ENCODE data around the gene GTF2H3. TPM values are rescaled to one million over a fixed set of nuclear protein-coding genes. Genes with fewer than 3 reads are reported as not detected.
A peak's percentile ranks its signal among the peaks of the same experiment; 100 is the strongest.
"Not testable (repeated sequence)": the region's sequence is repeated elsewhere in the genome, so short reads cannot be mapped to it uniquely, and the experiment has no call there.

The GTF2H3 gene
- total RNA-seq, result 20.4 and 20.7 TPM in 2 replicates

DNA sequence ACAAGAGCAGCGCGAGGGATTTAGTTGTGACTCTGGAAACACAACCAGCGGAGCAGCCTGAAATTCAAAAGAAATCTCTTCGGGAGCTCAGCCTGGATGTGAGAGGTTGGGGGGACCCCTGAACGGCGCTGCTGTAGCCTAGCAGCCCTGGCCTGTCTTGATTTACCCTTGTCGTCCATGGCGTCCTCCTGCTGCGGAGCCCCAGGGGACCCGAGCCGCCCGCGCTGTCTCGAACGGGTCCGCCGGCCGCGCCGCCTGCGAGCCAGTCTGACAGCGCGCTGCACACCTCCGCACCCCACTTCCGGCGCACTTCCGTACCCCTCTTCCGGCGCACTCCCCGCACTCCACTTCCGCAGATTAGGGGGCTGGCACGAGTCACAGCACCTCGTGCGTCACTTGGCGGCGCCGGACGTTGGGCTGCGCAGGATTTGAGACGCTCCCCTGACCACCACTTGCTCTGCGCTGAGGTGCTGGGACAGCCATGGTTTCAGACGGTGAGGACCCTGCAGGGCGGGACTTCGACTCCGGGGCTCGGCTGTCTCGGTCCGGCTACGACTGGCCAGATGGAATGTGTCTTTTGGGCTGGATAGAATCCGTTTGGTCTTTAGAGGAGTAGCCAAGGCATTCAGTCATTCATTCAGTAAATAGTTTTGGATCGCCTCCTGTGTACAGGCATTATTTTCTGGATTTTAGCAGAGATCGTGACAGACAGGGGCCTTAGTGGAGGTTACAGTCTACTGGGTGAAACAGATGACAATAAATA lies at the start of gene GTF2H3, which contains the start of gene EIF2B1:
Gene GTF2H3 (plus strand): TSS at position 451 of the 763 bp plus-strand sequence. CDS start 31 bp downstream, at position 482.
Gene EIF2B1 (minus strand): TSS at position 308 of the 763 bp plus-strand sequence. CDS start 129 bp downstream, at position 179.
- peak; percentile 89 to 96 for DNase-seq (ENCODE audit: low read depth in 2 of 2)

DNA sequence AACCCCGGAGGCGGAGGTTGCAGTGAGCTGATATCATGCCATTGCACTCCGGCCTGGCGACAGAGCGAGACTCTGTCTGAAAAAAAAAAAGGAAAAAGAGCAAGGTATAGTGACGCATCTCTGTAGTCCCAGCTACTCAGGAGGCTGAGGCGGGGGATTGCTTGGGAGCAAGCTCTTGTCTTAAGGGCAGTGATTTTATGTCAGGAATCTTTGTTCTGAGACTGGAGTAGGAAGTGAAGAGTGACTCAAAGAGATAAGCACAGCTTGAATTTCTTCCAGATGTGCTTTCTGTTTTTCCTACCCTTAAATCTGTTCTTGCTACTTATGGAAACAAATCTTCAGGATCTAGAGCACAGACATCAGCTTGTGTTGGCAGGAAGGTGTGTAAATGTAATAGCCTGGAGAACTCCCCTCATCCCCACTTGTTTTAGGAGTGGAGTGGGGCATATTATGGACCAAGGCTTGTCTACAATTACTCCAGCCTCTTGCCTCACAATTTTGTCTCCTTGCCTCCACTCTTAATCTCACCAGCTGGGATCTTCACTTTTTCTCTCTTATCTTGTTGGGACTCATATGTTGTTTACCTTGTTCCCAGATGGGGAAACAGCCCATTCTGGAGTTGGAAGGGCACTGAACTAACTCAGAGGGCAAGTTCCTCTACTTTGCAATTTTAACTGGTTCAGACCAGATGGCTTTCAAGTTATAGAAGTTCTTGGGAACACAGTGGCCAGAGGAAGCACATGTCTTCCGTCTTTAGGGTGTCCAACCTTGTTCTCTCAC lies 41.7 kb upstream of the GTF2H3 start:
- DNase-seq (ENCODE audit: low read depth in 2 of 2), result no peak

- DNase-seq (ENCODE audit: low read depth in 2 of 2), result no peak
Measured at GRCh38 chr12:123595729-123596128, 37.9 kb upstream of the GTF2H3 start.

- DNase-seq (ENCODE audit: low read depth in 2 of 2), result no peak
Measured at GRCh38 chr12:123597100-123597499, 36.5 kb upstream of the GTF2H3 start.

- no peak for DNase-seq (ENCODE audit: low read depth in 2 of 2)
Measured at GRCh38 chr12:123598522-123598921, 35.1 kb upstream of the GTF2H3 start.

DNA sequence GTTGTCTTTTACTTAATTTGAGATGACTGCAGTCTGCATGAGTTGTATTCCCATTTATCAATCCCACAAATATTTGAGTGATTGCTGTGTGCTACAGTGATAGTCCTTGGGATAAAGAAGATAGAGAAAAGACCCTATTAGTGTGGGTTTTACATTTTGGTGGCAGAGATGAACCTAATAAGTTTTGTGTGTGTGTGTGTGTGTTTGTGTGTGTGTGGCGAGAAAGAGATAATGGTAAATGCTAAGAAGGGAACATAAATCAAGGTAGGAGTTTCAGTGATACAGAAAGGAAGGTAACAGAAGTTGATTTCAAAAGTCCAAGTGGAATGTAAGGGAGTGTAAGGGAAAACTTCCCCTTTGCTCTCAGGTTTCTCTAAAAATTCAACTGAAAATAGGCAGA lies 34.3 kb upstream of the GTF2H3 start:
- DNase-seq (ENCODE audit: low read depth in 2 of 2), result no peak

- DNase-seq (ENCODE audit: low read depth in 2 of 2), result no peak
Measured at GRCh38 chr12:123599721-123600120, 33.9 kb upstream of the GTF2H3 start.

- peak; percentile 62 to 88 for DNase-seq (ENCODE audit: low read depth in 2 of 2)
Measured at GRCh38 chr12:123601602-123602489, 31.8 kb upstream of the GTF2H3 start, which contains the start of gene DDX55. Gene DDX55, plus strand, starts transcription at chr12:123602099. Its CDS starts 50 bp downstream, at chr12:123602149.

- DNase-seq (ENCODE audit: low read depth in 2 of 2), result no peak
Measured at GRCh38 chr12:123602651-123603195, 30.9 kb upstream of the GTF2H3 start.

GRCh38 chr12:123603495-123603894 lies 30.1 kb upstream of the GTF2H3 start:
- DNase-seq (ENCODE audit: low read depth in 2 of 2), result not testable (repeated sequence)

DNA sequence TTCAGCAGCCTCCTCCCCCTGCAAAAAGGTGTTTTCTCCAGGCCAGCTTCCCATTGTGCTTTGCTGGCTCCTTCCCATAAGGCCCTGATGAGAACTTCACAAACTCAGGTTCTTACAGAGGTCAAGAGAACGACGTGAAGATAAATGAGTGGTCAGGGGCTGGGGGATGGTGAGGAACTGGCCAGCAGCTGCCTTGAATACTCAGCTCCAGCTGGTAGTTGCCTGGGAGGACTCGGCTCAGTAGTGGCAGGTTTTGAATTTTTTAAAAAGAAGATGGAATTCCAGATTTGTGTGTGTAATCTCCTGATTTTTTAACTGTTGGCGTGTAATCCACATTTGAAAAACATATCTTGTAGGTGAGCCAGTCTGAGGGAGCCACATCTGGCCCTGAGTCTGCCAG lies 25.9 kb upstream of the GTF2H3 start:
- no peak for DNase-seq (ENCODE audit: low read depth in 2 of 2)

DNA sequence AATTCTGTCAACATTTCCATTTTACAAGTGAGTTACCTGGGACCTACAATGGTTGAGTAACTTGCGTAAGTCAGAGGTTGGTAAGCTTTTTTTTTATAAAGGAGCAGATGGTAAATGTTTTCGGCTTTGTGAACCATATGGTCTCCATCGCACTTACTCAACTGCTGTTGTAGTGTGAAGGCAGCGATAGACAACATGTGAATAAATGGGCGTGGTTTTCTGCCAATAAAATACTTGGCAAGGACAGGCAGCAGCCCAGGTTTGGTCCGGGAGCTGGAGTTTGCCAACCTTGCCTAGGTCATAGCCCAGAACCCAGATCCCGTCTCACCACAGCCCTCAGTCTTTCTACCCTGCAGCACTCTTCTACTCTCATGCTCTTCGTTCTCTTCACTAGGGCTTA lies 25.4 kb upstream of the GTF2H3 start:
- no peak for DNase-seq (ENCODE audit: low read depth in 2 of 2)

- DNase-seq (ENCODE audit: low read depth in 2 of 2), result no peak
Measured at GRCh38 chr12:123614110-123614509, 19.5 kb upstream of the GTF2H3 start.

- no peak for DNase-seq (ENCODE audit: low read depth in 2 of 2)
Measured at GRCh38 chr12:123614531-123614930, 19.1 kb upstream of the GTF2H3 start.

- no peak for DNase-seq (ENCODE audit: low read depth in 2 of 2)
Measured at GRCh38 chr12:123617144-123617543, 16.5 kb upstream of the GTF2H3 start.

- no peak for DNase-seq (ENCODE audit: low read depth in 2 of 2)
Measured at GRCh38 chr12:123617580-123617979, 16.0 kb upstream of the GTF2H3 start.

GRCh38 chr12:123621101-123621500 lies 12.5 kb upstream of the GTF2H3 start:
- no peak for DNase-seq (ENCODE audit: low read depth in 2 of 2)

- no peak for DNase-seq (ENCODE audit: low read depth in 2 of 2)
Measured at GRCh38 chr12:123621619-123622530, 11.8 kb upstream of the GTF2H3 start.

DNA sequence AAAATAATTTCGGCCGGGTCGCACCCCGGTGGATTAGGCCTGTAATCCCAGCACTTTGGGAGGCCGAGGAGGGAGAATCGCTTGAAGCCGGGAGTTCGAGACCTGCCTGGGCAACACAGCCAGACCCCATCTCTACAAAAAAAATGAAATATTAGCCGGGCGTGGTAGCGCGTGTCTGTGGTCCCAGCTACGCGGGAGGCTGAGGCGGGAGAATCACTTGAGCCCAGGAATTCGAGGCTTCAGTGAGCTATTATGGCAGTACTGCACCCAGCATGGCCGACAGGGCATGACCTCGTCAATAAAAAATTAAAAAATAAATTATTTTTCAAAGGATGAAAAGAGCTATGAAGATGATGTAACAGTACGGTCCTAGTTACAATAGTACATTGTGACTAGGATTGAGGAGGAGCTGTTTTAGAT lies 523 bp downstream of the GTF2H3 start:
- DNase-seq (ENCODE audit: low read depth in 2 of 2), result no peak

DNA sequence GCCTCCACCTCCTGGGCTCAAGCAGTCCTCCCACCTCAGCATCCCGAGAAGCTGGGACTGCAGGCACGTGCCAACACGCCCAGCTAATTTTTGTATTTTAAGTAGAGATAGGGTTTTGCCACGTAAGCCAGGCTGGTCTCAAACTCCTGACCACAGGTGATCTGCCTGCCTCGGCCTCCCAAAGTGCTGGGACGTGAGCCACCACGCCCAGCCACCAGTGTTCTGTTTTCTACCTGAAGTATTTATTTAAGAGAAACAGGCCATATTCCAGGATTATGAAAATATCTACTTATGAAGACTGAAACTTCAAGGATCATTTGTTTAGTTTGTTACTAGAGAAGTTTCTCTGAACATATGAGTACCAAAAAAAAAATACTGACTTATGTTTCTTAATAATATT lies 10.3 kb downstream of the GTF2H3 start:
- no peak for DNase-seq (ENCODE audit: low read depth in 2 of 2)

All from dermis microvascular lymphatic vessel endothelial cell (primary cell).